HEK293T (cell line): ENCODE data around the gene TRMU.

Source experiments
- ARNT ChIP-seq: fragments of 450-650 bp; IDR thresholded peaks from 2 replicates; pipeline ENCODE4 v1.6.1; 2017; ENCODE audit warnings: mild to moderate bottlenecking
- BHLHE40 ChIP-seq: fragments of 450-650 bp; IDR thresholded peaks from 2 replicates; pipeline ENCODE4 v1.6.1; 2016; ENCODE audit warnings: mild to moderate bottlenecking, moderate library complexity, borderline replicate concordance
- ELF4 ChIP-seq: fragments of 450-650 bp; IDR thresholded peaks from 2 replicates; pipeline ENCODE4 v1.6.1; 2017; ENCODE audit warnings: antibody characterized with exemption
- FOXA1 ChIP-seq: fragments of 450-650 bp; IDR thresholded peaks from 2 replicates; pipeline ENCODE4 v1.6.1; 2016; ENCODE audit warnings: mild to moderate bottlenecking
- FOXK2 ChIP-seq: fragments of 450-650 bp; IDR thresholded peaks from 2 replicates; pipeline ENCODE4 v1.6.1; 2016; ENCODE audit warnings: mild to moderate bottlenecking
- FOXM1 ChIP-seq: fragments of 450-650 bp; IDR thresholded peaks from 2 replicates; pipeline ENCODE4 v1.6.1; 2017; ENCODE audit warnings: mild to moderate bottlenecking, borderline replicate concordance
- HDGF ChIP-seq: fragments of 450-650 bp; IDR thresholded peaks from 2 replicates; pipeline ENCODE4 v1.6.1; 2017; ENCODE audit warnings: antibody characterized with exemption, borderline replicate concordance
- L3MBTL2 ChIP-seq: fragments of 450-650 bp; conservative IDR thresholded peaks from 2 replicates; pipeline ENCODE4 v1.6.1; 2016; ENCODE audit warnings: mild to moderate bottlenecking
- LEF1 ChIP-seq: fragments of 450-650 bp; IDR thresholded peaks from 2 replicates; pipeline ENCODE4 v1.6.1; 2017; ENCODE audit warnings: mild to moderate bottlenecking, borderline replicate concordance
- NFRKB ChIP-seq: fragments of 450-650 bp; IDR thresholded peaks from 2 replicates; pipeline ENCODE4 v1.6.1; 2016; ENCODE audit warnings: mild to moderate bottlenecking, moderate library complexity
- SP1 ChIP-seq: fragments of 450-650 bp; IDR thresholded peaks from 2 replicates; pipeline ENCODE4 v1.6.1; 2017
- SUZ12 ChIP-seq: fragments of 450-650 bp; IDR thresholded peaks from 2 replicates; pipeline ENCODE4 v1.6.1; 2016; ENCODE audit warnings: mild to moderate bottlenecking
- TARDBP ChIP-seq: fragments of 450-650 bp; IDR thresholded peaks from 2 replicates; pipeline ENCODE4 v1.6.1; 2016
- ZNF384 ChIP-seq: fragments of 450-650 bp; IDR thresholded peaks from 2 replicates; pipeline ENCODE4 v1.6.1; 2016

- no peak for TF ChIP-seq ZNF384
- TF ChIP-seq FOXK2 = no peak
- no peak for TF ChIP-seq BHLHE40
- TF ChIP-seq LEF1 = no peak
- no peak for TF ChIP-seq FOXA1
- no peak for TF ChIP-seq NFRKB
- no peak for TF ChIP-seq ELF4
- no peak for TF ChIP-seq FOXM1
- no peak for TF ChIP-seq SUZ12
- no peak for TF ChIP-seq TARDBP
- no peak for TF ChIP-seq SP1
- no peak for TF ChIP-seq L3MBTL2
- no peak for TF ChIP-seq HDGF
- no peak for TF ChIP-seq ARNT
Measured at GRCh38 chr22:46362934-46363515, 27.5 kb downstream of the TRMU start.
